ENCODE measurements around the gene TTLL8. TPM values are rescaled to one million over a fixed set of nuclear protein-coding genes. Genes with fewer than 3 reads are reported as not detected.

The TTLL8 gene
- total RNA-seq, 1 donor from 2014 or later: not detected

- DNase-seq (ENCODE audit: low read depth): no peak
- no peak for TF ChIP-seq CTCF (IDR thresholded peaks at IDR 0.05; ENCODE audit: insufficient read depth, low read length, poor library complexity, severe bottlenecking)
Observed at GRCh38 chr22:50101870-50102565, 43.9 kb upstream of the TTLL8 start.

GRCh38 chr22:50098052-50098451, 40.0 kb upstream of the TTLL8 start:
- no peaks in the 10 kb centered on the region for H3K27me3 ChIP-seq (ENCODE audit: control insufficient read depth, insufficient read depth, low read length)
- no peak for DNase-seq (ENCODE audit: low read depth)
- no peak overlapping the region for H3K4me3 ChIP-seq (ENCODE audit: low read depth, low read length)
- no peaks in the 10 kb centered on the region for H3K36me3 ChIP-seq (ENCODE audit: control insufficient read depth, insufficient read depth, low read length)
- TF ChIP-seq CTCF (IDR thresholded peaks at IDR 0.05; ENCODE audit: insufficient read depth, low read length, poor library complexity, severe bottlenecking): no peak

More at GRCh38 chr22:50101870-50102565, 43.9 kb upstream of the TTLL8 start:
- H3K36me3 ChIP-seq (ENCODE audit: control insufficient read depth, insufficient read depth, low read length): no peaks in the 10 kb centered on the region
- H3K4me3 ChIP-seq (ENCODE audit: low read depth, low read length): no peak overlapping the region
- no peaks in the 10 kb centered on the region for H3K27me3 ChIP-seq (ENCODE audit: control insufficient read depth, insufficient read depth, low read length)

- TF ChIP-seq CTCF (IDR thresholded peaks at IDR 0.05; ENCODE audit: insufficient read depth, low read length, poor library complexity, severe bottlenecking): no peak
- DNase-seq (ENCODE audit: low read depth): no peak
- Histone ChIP-seq H3K4me3 (ENCODE audit: low read depth, low read length) (no peak overlapping the region), H3K27me3 (ENCODE audit: control insufficient read depth, insufficient read depth, low read length) (peaks cover 5% of the 10 kb centered on the region), H3K36me3 (ENCODE audit: control insufficient read depth, insufficient read depth, low read length) (no peaks in the 10 kb centered on the region)
Observed at GRCh38 chr22:50092342-50092741, 34.2 kb upstream of the TTLL8 start.

GRCh38 chr22:50091092-50091768, 33.1 kb upstream of the TTLL8 start:
- DNase-seq (ENCODE audit: low read depth): no peak
- no peak for TF ChIP-seq CTCF (IDR thresholded peaks at IDR 0.05; ENCODE audit: insufficient read depth, low read length, poor library complexity, severe bottlenecking)
- no peak overlapping the region for H3K4me3 ChIP-seq (ENCODE audit: low read depth, low read length)
- H3K36me3 ChIP-seq (ENCODE audit: control insufficient read depth, insufficient read depth, low read length): no peaks in the 10 kb centered on the region
- peaks cover 5% of the 10 kb centered on the region for H3K27me3 ChIP-seq (ENCODE audit: control insufficient read depth, insufficient read depth, low read length)

GRCh38 chr22:50090412-50090714, 32.3 kb upstream of the TTLL8 start:
- Histone ChIP-seq H3K36me3 (ENCODE audit: control insufficient read depth, insufficient read depth, low read length) (no peaks in the 10 kb centered on the region), H3K27me3 (ENCODE audit: control insufficient read depth, insufficient read depth, low read length) (peaks cover 5% of the 10 kb centered on the region), H3K4me3 (ENCODE audit: low read depth, low read length) (no peak overlapping the region)
- no peak for TF ChIP-seq CTCF (IDR thresholded peaks at IDR 0.05; ENCODE audit: insufficient read depth, low read length, poor library complexity, severe bottlenecking)
- no peak for DNase-seq (ENCODE audit: low read depth)
